Chondrocyte (in vitro differentiated cells): ENCODE results near the gene CEBPG. TPM values are rescaled to one million over a fixed set of nuclear protein-coding genes. Genes with fewer than 3 reads are reported as not detected.

Source experiments
- DNase-seq: peaks from one replicate; pipeline ENCODE4 v3.0.0; 2021; ENCODE audit warnings: mixed read lengths, low spot score
- H3K27ac Mint-ChIP-seq: one replicate; pipeline ENCODE4 v1.8.0; 2021; ENCODE audit warnings: mild to moderate bottlenecking, moderate library complexity, mixed read lengths; ENCODE audit not compliant: unreplicated experiment
- H3K27me3 Mint-ChIP-seq: 2 replicates; pipeline ENCODE4 v1.8.0; 2021; ENCODE audit warnings: low read depth, mixed read lengths
- H3K36me3 Mint-ChIP-seq: 2 replicates; pipeline ENCODE4 v1.8.0; 2021; ENCODE audit warnings: low read depth, mixed read lengths
- H3K4me1 Mint-ChIP-seq: 2 replicates; pipeline ENCODE4 v1.8.0; 2021; ENCODE audit warnings: low read depth, mild to moderate bottlenecking, mixed read lengths
- H3K4me3 Mint-ChIP-seq: one replicate; pipeline ENCODE4 v1.8.0; 2021; ENCODE audit warnings: mild to moderate bottlenecking, moderate library complexity, mixed read lengths; ENCODE audit not compliant: unreplicated experiment
- H3K9me3 Mint-ChIP-seq: 2 replicates; pipeline ENCODE4 v1.8.0; 2021; ENCODE audit warnings: low read depth, mixed read lengths
- CTCF ChIP-seq: fragments of 200-600 bp; sonication (generic); IDR thresholded peaks from 2 replicates; pipeline ENCODE4 v1.5.0; 2021; ENCODE audit warnings: antibody characterized with exemption, mild to moderate bottlenecking, moderate library complexity
- total RNA-seq: library from RNA; stranded (reverse); gene quantifications from 3 replicates; pipeline ENCODE4 v1.2.1, GENCODE V29; 2021

The CEBPG gene
- total RNA-seq, 1 donor from 2014 or later: 54.4 TPM

GRCh38 chr19:33368074-33368864 is 5.2 kb upstream of the CEBPG start:
- peaks cover 3% of the 10 kb centered on the region for H3K4me1 Mint-ChIP-seq
- H3K4me3 Mint-ChIP-seq: no peak overlapping the region
- peaks cover 25% of the 10 kb centered on the region for H3K27me3 Mint-ChIP-seq
- H3K27ac Mint-ChIP-seq: no peak overlapping the region
- no peak for TF ChIP-seq CTCF
- no peaks in the 10 kb centered on the region for H3K36me3 Mint-ChIP-seq
- H3K9me3 Mint-ChIP-seq: no peaks in the 10 kb centered on the region
- DNase-seq: no peak

- DNase-seq: no peak
- Mint-ChIP-seq H3K27ac (no peak overlapping the region), H3K9me3 (no peaks in the 10 kb centered on the region), H3K4me3 (no peak overlapping the region), H3K4me1 (peaks cover 18% of the 10 kb centered on the region), H3K27me3 (peaks cover 15% of the 10 kb centered on the region), H3K36me3 (peaks cover under 1% of the 10 kb centered on the region)
- TF ChIP-seq CTCF: no peak
Measured at GRCh38 chr19:33370783-33371182, 2.7 kb upstream of the CEBPG start.

- peak; percentile 56 for TF ChIP-seq CTCF
- Mint-ChIP-seq H3K36me3 (peaks cover 4% of the 10 kb centered on the region), H3K9me3 (no peaks in the 10 kb centered on the region), H3K27ac (peak overlapping the region; percentile 95), H3K4me1 (peaks cover 53% of the 10 kb centered on the region), H3K4me3 (peak overlapping the region; percentile 79), H3K27me3 (no peaks in the 10 kb centered on the region)
- DNase-seq: no peak
Measured at GRCh38 chr19:33374236-33374714, 766 bp downstream of the CEBPG start.

GRCh38 chr19:33375156-33375836 is 1.8 kb downstream of the CEBPG start:
- peak overlapping the region; percentile 95 for H3K27ac Mint-ChIP-seq
- DNase-seq: no peak
- peak overlapping the region; percentile 79 for H3K4me3 Mint-ChIP-seq
- no peaks in the 10 kb centered on the region for H3K27me3 Mint-ChIP-seq
- H3K36me3 Mint-ChIP-seq: peaks cover 5% of the 10 kb centered on the region
- peaks cover 55% of the 10 kb centered on the region for H3K4me1 Mint-ChIP-seq
- no peak for TF ChIP-seq CTCF
- no peaks in the 10 kb centered on the region for H3K9me3 Mint-ChIP-seq

- no peaks in the 10 kb centered on the region for H3K9me3 Mint-ChIP-seq
- H3K27me3 Mint-ChIP-seq: no peaks in the 10 kb centered on the region
- H3K4me3 Mint-ChIP-seq: peak overlapping the region; percentile 79
Measured at GRCh38 chr19:33375837-33376159, 2.3 kb downstream of the CEBPG start.

More at GRCh38 chr19:33375837-33376159, 2.3 kb downstream of the CEBPG start:
- peak overlapping the region; percentile 95 for H3K27ac Mint-ChIP-seq
- TF ChIP-seq CTCF: no peak
- no peak for DNase-seq
- peaks cover 7% of the 10 kb centered on the region for H3K36me3 Mint-ChIP-seq
- H3K4me1 Mint-ChIP-seq: peaks cover 56% of the 10 kb centered on the region
